DMS 273 (cell line): ENCODE data around the gene PLEKHG7.
A peak's percentile ranks its signal among the peaks of the same experiment; 100 is the strongest.
"Not testable (repeated sequence)": the region's sequence is repeated elsewhere in the genome, so short reads cannot be mapped to it uniquely, and the experiment has no call there.

Source experiments
- DNase-seq: peaks from one replicate; lab custom pipeline; 2025; ENCODE audit not compliant: unreplicated experiment; lab: John Stamatoyannopoulos, UW

Gene PLEKHG7

GRCh38 chr12:92702754-92703679, at the start of gene PLEKHG7:
TSS of gene PLEKHG7 (plus strand) at chr12:92702989. CDS start at chr12:92706632, 3,643 bp downstream.
- DNase-seq, result no peak

- DNase-seq, result not testable (repeated sequence)
Observed at GRCh38 chr12:92654256-92654655, 48.5 kb upstream of the PLEKHG7 start.

- no peak for DNase-seq
Observed at GRCh38 chr12:92654929-92655328, 47.9 kb upstream of the PLEKHG7 start.

- DNase-seq, result no peak
Observed at GRCh38 chr12:92656911-92657310, 45.9 kb upstream of the PLEKHG7 start.

- DNase-seq, result no peak
Observed at GRCh38 chr12:92657770-92658169, 45.0 kb upstream of the PLEKHG7 start.

- no peak for DNase-seq
Observed at GRCh38 chr12:92658611-92659010, 44.2 kb upstream of the PLEKHG7 start.

- no peak for DNase-seq
Observed at GRCh38 chr12:92661269-92661668, 41.5 kb upstream of the PLEKHG7 start.

- no peak for DNase-seq
Observed at GRCh38 chr12:92665496-92665895, 37.3 kb upstream of the PLEKHG7 start.

GRCh38 chr12:92668739-92669138, 34.0 kb upstream of the PLEKHG7 start:
- no peak for DNase-seq

GRCh38 chr12:92671524-92671923, 31.3 kb upstream of the PLEKHG7 start:
- DNase-seq, result not testable (repeated sequence)

- peak; percentile 5 for DNase-seq
Observed at GRCh38 chr12:92673756-92674155, 29.0 kb upstream of the PLEKHG7 start.

GRCh38 chr12:92674500-92674899, 28.3 kb upstream of the PLEKHG7 start:
- no peak for DNase-seq

GRCh38 chr12:92675092-92675865, 27.5 kb upstream of the PLEKHG7 start:
- DNase-seq, result no peak

GRCh38 chr12:92676710-92677109, 26.1 kb upstream of the PLEKHG7 start:
- no peak for DNase-seq

GRCh38 chr12:92690601-92691000, 12.2 kb upstream of the PLEKHG7 start:
- no peak for DNase-seq

- DNase-seq, result no peak
Observed at GRCh38 chr12:92695056-92695455, 7.7 kb upstream of the PLEKHG7 start.

- DNase-seq, result peak; percentile 36
Observed at GRCh38 chr12:92695577-92695976, 7.2 kb upstream of the PLEKHG7 start.

GRCh38 chr12:92696216-92696615, 6.6 kb upstream of the PLEKHG7 start:
- DNase-seq, result peak; percentile 69

GRCh38 chr12:92698474-92698873, 4.3 kb upstream of the PLEKHG7 start:
- DNase-seq, result no peak

GRCh38 chr12:92701441-92701840, 1.3 kb upstream of the PLEKHG7 start:
- no peak for DNase-seq

GRCh38 chr12:92703786-92704185, 997 bp downstream of the PLEKHG7 start:
- DNase-seq, result no peak

- no peak for DNase-seq
Observed at GRCh38 chr12:92706594-92706993, 3.8 kb downstream of the PLEKHG7 start.
